Stomach (tissue), 4 donors: ENCODE data around the gene TRIML1.

Experiments
- EP300 ChIP-seq: sonication (generic); formaldehyde crosslinking; IDR thresholded peaks from one replicate; pipeline ENCODE4 v1.6.1; 2017; ENCODE audit warnings: antibody characterized with exemption
- POLR2AphosphoS5 ChIP-seq, 3 donors: sonication (generic); formaldehyde crosslinking; IDR thresholded peaks; one replicate each; pipeline ENCODE4 v1.6.1; 2016; ENCODE audit warnings: antibody characterized with exemption in 3 of 3

- TF ChIP-seq POLR2AphosphoS5 (IDR thresholded peaks at IDR 0.05) = no peak
- TF ChIP-seq EP300 = no peak
Observed at GRCh38 chr4:188130355-188130754, 8.9 kb upstream of the TRIML1 start.
